NCI-H510A (cell line): ENCODE results near the gene KLHDC4.
"Not testable (repeated sequence)": the region's sequence is repeated elsewhere in the genome, so short reads cannot be mapped to it uniquely, and the experiment has no call there.

Source experiments
- DNase-seq: peaks from one replicate; lab custom pipeline; 2025; lab: John Stamatoyannopoulos, UW

The KLHDC4 gene

GRCh38 chr16:87684106-87684677, 81.6 kb downstream of the KLHDC4 start:
- no peak for DNase-seq

GRCh38 chr16:87682852-87683399, 82.9 kb downstream of the KLHDC4 start:
- no peak for DNase-seq

- DNase-seq, result no peak
These were observed 83.7 kb downstream of the KLHDC4 start for GRCh38 chr16:87681981-87682570.

GRCh38 chr16:87681051-87681602, 84.7 kb downstream of the KLHDC4 start:
- DNase-seq, result not testable (repeated sequence)

GRCh38 chr16:87680272-87680644, 85.5 kb downstream of the KLHDC4 start:
- DNase-seq, result no peak

- no peak for DNase-seq
These were observed 86.1 kb downstream of the KLHDC4 start for GRCh38 chr16:87679593-87680271.

- DNase-seq, result no peak
These were observed 87.2 kb downstream of the KLHDC4 start for GRCh38 chr16:87678618-87679017.

- DNase-seq, result no peak
These were observed 88.0 kb downstream of the KLHDC4 start for GRCh38 chr16:87677830-87678229.

GRCh38 chr16:87675111-87675719, 90.6 kb downstream of the KLHDC4 start:
- DNase-seq, result no peak

GRCh38 chr16:87674419-87674818, 91.4 kb downstream of the KLHDC4 start:
- no peak for DNase-seq

GRCh38 chr16:87671715-87672270, 94.0 kb downstream of the KLHDC4 start:
- DNase-seq, result no peak

- DNase-seq, result no peak
These were observed 94.6 kb downstream of the KLHDC4 start for GRCh38 chr16:87671221-87671620.

GRCh38 chr16:87669672-87670071, 96.1 kb downstream of the KLHDC4 start:
- no peak for DNase-seq

GRCh38 chr16:87667946-87668345, 97.8 kb downstream of the KLHDC4 start:
- DNase-seq, result no peak

- DNase-seq, result no peak
These were observed 98.3 kb downstream of the KLHDC4 start for GRCh38 chr16:87667443-87667842.

- DNase-seq, result no peak
These were observed 98.9 kb downstream of the KLHDC4 start for GRCh38 chr16:87666919-87667318.

GRCh38 chr16:87665193-87665592, 100.6 kb downstream of the KLHDC4 start:
- no peak for DNase-seq

GRCh38 chr16:87664792-87665191, 101.0 kb downstream of the KLHDC4 start:
- DNase-seq, result no peak

- no peak for DNase-seq
These were observed 103.3 kb downstream of the KLHDC4 start for GRCh38 chr16:87662254-87663204.

GRCh38 chr16:87661561-87661960, 104.2 kb downstream of the KLHDC4 start:
- no peak for DNase-seq

- no peak for DNase-seq
These were observed 107.1 kb downstream of the KLHDC4 start for GRCh38 chr16:87658564-87659225.
